ENCODE results near the gene LAYN. TPM values are rescaled to one million over a fixed set of nuclear protein-coding genes. Genes with fewer than 3 reads are reported as not detected.
A peak's percentile ranks its signal among the peaks of the same experiment; 100 is the strongest.

Gene LAYN
- polyA plus RNA-seq, 4 donors, result 2.4 to 9.9 (median 3.8) TPM; not detected in 1

DNA sequence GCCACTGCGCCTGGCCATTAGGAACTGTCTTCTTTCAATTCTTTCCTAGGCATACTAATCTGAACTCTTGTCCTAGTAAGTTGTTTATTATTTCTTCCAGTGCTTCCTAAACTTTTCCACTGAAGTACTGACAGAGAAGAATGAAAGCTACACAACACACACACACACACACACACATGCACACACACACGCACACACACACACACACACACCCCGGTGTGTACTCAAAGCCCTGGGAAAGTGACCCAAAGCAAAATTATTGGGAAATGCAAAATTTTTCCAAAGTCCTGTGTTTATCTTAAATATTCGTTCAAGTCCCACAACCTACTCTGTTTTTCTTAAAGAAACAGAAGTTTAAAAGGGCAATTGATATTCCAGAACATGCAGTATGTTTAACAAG, 42.4 kb downstream of the LAYN start:
- Histone ChIP-seq H3K27me3 (ENCODE audit: control insufficient read depth in 3 of 3, insufficient read depth in 3 of 3, low read length in 3 of 3) (no peaks in the 10 kb centered on the region), H3K36me3 (ENCODE audit: control insufficient read depth in 3 of 3, insufficient read depth in 2 of 3, low read depth in 1 of 3, low read length in 3 of 3) (no peaks in the 10 kb centered on the region), H3K27ac (ENCODE audit: low read depth in 1 of 3, low read length in 2 of 3) (no peak overlapping the region), H3K4me1 (ENCODE audit: control insufficient read depth in 3 of 3, insufficient read depth in 2 of 3, low read depth in 1 of 3, low read length in 2 of 3) (no peaks in the 10 kb centered on the region), H3K4me3 (ENCODE audit: low read depth in 1 of 3, low read length in 3 of 3) (no peak overlapping the region), H3K9me3 (ENCODE audit: control insufficient read depth in 2 of 2, insufficient read depth in 1 of 2, low read depth in 1 of 2, low read length in 1 of 2) (no peaks in the 10 kb centered on the region)
- DNase-seq, result no peak
- 58 to 68% (median 64%) methylated on average over 4 of the region's 4 CpGs for WGBS, 3 donors
- FAIRE-seq, result no peak

DNA sequence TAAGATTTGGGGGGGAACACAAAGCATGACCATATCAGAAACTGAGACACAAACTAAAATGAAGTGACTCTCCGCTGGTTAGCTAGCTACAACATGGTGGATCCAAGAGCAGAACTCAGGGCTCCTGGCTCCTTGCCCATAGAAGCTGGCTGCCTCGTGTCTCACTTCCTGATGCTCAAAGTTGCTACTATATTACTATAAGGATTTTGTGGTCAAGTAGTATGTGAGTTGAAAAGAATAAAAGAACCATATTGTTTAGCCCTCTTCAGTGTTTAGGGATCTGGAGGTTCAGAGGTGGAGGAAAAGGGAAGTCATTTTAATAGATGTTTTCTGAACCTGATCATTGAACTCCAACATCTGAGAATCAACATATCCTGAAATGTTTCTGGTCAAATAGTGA, 44.9 kb downstream of the LAYN start:
- Histone ChIP-seq H3K36me3 (ENCODE audit: control insufficient read depth in 3 of 3, insufficient read depth in 2 of 3, low read depth in 1 of 3, low read length in 3 of 3) (no peaks in the 10 kb centered on the region), H3K4me3 (ENCODE audit: low read depth in 1 of 3, low read length in 3 of 3) (no peak overlapping the region), H3K9me3 (ENCODE audit: control insufficient read depth in 2 of 2, insufficient read depth in 1 of 2, low read depth in 1 of 2, low read length in 1 of 2) (no peaks in the 10 kb centered on the region), H3K27me3 (ENCODE audit: control insufficient read depth in 3 of 3, insufficient read depth in 3 of 3, low read length in 3 of 3) (no peaks in the 10 kb centered on the region), H3K4me1 (ENCODE audit: control insufficient read depth in 3 of 3, insufficient read depth in 2 of 3, low read depth in 1 of 3, low read length in 2 of 3) (peaks cover 0 to 10% (median 0%) of the 10 kb centered on the region in 3 donors), H3K27ac (ENCODE audit: low read depth in 1 of 3, low read length in 2 of 3) (no peak overlapping the region)
- WGBS, 3 donors, result 39 to 46% (median 44%) methylated on average over 2 of the region's 2 CpGs
- DNase-seq (no peak), FAIRE-seq (no peak)

DNA sequence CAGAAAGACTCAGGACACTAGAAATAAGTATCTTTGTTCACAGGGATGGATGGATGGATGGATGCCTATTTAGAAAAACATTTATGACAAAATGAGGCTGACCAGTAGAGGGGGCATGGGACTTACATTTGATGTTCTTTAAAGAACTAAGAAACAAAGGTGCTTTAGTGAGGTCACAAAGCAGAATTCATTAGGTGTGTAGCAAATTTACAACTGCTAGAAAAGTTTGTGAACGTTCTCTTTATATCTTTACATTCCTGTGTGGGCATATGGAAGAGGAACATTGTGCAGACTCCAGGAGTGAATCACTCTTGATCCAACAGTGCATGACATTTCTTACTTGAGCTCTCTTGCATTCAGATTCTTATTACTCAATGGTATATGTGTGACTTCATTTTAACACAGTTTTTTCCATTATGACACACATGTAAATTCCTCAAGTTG, 45.9 kb downstream of the LAYN start:
- H3K4me3 ChIP-seq (ENCODE audit: low read depth in 1 of 3, low read length in 3 of 3), result no peak overlapping the region
- no peaks in the 10 kb centered on the region for H3K27me3 ChIP-seq (ENCODE audit: control insufficient read depth in 3 of 3, insufficient read depth in 3 of 3, low read length in 3 of 3)
- no peak overlapping the region for H3K27ac ChIP-seq (ENCODE audit: low read depth in 1 of 3, low read length in 2 of 3)
- H3K36me3 ChIP-seq (ENCODE audit: control insufficient read depth in 3 of 3, insufficient read depth in 2 of 3, low read depth in 1 of 3, low read length in 3 of 3), result no peaks in the 10 kb centered on the region
- 4 to 17% (median 5%) methylated on average over 1 of the region's 1 CpG for WGBS, 3 donors
- DNase-seq (peak; percentile 65 to 68), FAIRE-seq (no peak)
- H3K9me3 ChIP-seq (ENCODE audit: control insufficient read depth in 2 of 2, insufficient read depth in 1 of 2, low read depth in 1 of 2, low read length in 1 of 2), result no peaks in the 10 kb centered on the region
- peaks cover 0 to 11% (median 0%) of the 10 kb centered on the region in 3 donors for H3K4me1 ChIP-seq (ENCODE audit: control insufficient read depth in 3 of 3, insufficient read depth in 2 of 3, low read depth in 1 of 3, low read length in 2 of 3)

DNA sequence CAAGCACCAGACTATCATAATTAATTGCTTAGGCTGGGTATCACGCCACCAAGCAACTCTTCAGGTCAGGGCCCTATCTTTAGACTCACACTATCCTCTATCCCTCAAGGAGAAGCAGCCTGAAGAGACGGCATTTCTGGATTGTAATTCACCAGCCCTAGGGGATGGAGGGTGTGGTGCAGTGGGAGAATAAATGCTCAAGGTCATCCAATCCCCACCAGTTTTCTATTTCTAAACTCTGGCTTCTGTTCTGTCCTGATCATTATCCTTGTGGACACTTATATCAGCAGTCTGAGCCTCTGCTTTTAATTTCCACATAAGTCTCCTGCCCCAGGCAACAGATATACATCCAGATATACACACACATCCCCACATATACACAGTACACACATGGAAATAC, 48.6 kb downstream of the LAYN start:
- FAIRE-seq, result no peak
- Histone ChIP-seq H3K27me3 (ENCODE audit: control insufficient read depth in 3 of 3, insufficient read depth in 3 of 3, low read length in 3 of 3) (no peaks in the 10 kb centered on the region), H3K36me3 (ENCODE audit: control insufficient read depth in 3 of 3, insufficient read depth in 2 of 3, low read depth in 1 of 3, low read length in 3 of 3) (no peaks in the 10 kb centered on the region), H3K27ac (ENCODE audit: low read depth in 1 of 3, low read length in 2 of 3) (no peak overlapping the region), H3K9me3 (ENCODE audit: control insufficient read depth in 2 of 2, insufficient read depth in 1 of 2, low read depth in 1 of 2, low read length in 1 of 2) (no peaks in the 10 kb centered on the region), H3K4me3 (ENCODE audit: low read depth in 1 of 3, low read length in 3 of 3) (no peak overlapping the region), H3K4me1 (ENCODE audit: control insufficient read depth in 3 of 3, insufficient read depth in 2 of 3, low read depth in 1 of 3, low read length in 2 of 3) (peaks cover 0 to 11% (median 0%) of the 10 kb centered on the region in 3 donors)
- DNase-seq, result no peak
- WGBS, 3 donors, result 82 to 88% (median 87%) methylated on average over 2 of the region's 2 CpGs

DNA sequence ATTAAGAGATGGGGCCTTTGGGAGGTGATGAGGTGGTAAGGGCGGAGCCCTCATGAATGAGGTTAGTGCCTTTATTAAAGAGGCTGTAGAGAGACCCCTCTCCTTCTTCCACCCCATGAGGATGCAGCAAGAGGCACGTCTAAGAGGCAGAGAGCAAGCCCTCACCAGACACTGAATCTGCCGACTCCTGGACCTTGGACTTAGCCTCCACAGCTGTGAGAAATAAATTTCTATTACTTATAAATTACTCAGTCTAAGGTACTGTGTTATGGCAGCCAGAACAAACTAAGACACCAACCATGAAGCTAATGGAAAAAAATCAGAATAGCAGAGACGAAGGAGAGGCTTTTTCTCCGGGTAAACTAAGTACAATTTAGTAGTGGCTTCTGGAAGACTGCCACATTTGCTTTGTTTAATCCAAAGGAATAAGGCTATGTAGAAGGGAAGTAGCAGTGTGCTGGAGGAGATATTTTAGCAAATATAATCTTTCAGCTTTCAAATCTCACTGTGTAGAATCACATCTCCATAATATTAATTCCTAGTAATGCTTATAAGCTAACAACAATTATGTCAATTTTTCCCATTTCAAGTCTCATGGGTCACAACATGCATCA, 49.5 kb downstream of the LAYN start:
- no peak overlapping the region for H3K4me3 ChIP-seq (ENCODE audit: low read depth in 1 of 3, low read length in 3 of 3)
- H3K4me1 ChIP-seq (ENCODE audit: control insufficient read depth in 3 of 3, insufficient read depth in 2 of 3, low read depth in 1 of 3, low read length in 2 of 3), result peaks cover 0 to 11% (median 0%) of the 10 kb centered on the region in 3 donors
- DNase-seq (peak; percentile 65 to 68), FAIRE-seq (no peak)
- H3K9me3 ChIP-seq (ENCODE audit: control insufficient read depth in 2 of 2, insufficient read depth in 1 of 2, low read depth in 1 of 2, low read length in 1 of 2), result no peaks in the 10 kb centered on the region
- no peaks in the 10 kb centered on the region for H3K36me3 ChIP-seq (ENCODE audit: control insufficient read depth in 3 of 3, insufficient read depth in 2 of 3, low read depth in 1 of 3, low read length in 3 of 3)
- no peaks in the 10 kb centered on the region for H3K27me3 ChIP-seq (ENCODE audit: control insufficient read depth in 3 of 3, insufficient read depth in 3 of 3, low read length in 3 of 3)
- no peak overlapping the region for H3K27ac ChIP-seq (ENCODE audit: low read depth in 1 of 3, low read length in 2 of 3)
- 24 to 47% (median 46%) methylated on average over 5 of the region's 5 CpGs for WGBS, 3 donors

DNA sequence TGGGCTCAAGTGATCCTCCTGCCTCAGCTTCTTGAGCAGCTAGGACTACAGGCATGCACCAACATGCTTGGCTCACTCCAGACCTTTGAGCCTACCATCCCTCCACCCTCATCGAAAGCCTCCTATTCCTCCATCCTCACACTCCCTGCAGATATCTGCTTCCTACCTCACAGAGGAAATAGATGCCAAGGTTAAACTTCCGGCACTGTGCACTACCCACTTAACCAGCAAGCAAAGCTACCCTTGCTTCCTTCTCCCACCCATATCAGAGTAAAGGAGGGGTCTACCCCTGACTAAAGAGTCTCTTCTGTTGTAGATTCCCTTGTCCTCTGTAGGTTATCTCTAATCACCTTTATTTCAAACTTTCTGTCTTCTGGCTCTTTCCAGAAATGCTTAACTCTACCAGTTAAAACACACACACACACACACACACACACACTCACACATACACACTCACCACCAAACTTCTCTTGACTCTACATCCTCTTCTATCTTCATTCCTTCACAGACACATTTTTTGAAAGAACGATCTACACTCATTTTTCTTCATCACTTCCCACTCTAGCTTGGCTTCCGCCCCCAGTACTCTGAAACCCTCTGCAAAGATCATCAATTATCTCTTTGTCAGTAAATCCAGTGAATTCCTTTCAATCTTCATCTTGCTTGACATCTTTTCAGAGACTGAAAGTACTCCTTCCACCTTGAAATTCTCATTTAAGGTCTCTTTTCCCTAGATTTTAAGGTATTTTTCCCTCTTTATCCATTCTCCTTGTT, 50.9 kb downstream of the LAYN start:
- 74 to 79% (median 75%) methylated on average over 4 of the region's 4 CpGs for WGBS, 3 donors
- DNase-seq (no peak), FAIRE-seq (no peak)
- Histone ChIP-seq H3K27me3 (ENCODE audit: control insufficient read depth in 3 of 3, insufficient read depth in 3 of 3, low read length in 3 of 3) (no peaks in the 10 kb centered on the region), H3K4me3 (ENCODE audit: low read depth in 1 of 3, low read length in 3 of 3) (no peak overlapping the region), H3K9me3 (ENCODE audit: control insufficient read depth in 2 of 2, insufficient read depth in 1 of 2, low read depth in 1 of 2, low read length in 1 of 2) (no peaks in the 10 kb centered on the region), H3K36me3 (ENCODE audit: control insufficient read depth in 3 of 3, insufficient read depth in 2 of 3, low read depth in 1 of 3, low read length in 3 of 3) (no peaks in the 10 kb centered on the region), H3K4me1 (ENCODE audit: control insufficient read depth in 3 of 3, insufficient read depth in 2 of 3, low read depth in 1 of 3, low read length in 2 of 3) (peaks cover 0 to 11% (median 0%) of the 10 kb centered on the region in 3 donors), H3K27ac (ENCODE audit: low read depth in 1 of 3, low read length in 2 of 3) (no peak overlapping the region)

DNA sequence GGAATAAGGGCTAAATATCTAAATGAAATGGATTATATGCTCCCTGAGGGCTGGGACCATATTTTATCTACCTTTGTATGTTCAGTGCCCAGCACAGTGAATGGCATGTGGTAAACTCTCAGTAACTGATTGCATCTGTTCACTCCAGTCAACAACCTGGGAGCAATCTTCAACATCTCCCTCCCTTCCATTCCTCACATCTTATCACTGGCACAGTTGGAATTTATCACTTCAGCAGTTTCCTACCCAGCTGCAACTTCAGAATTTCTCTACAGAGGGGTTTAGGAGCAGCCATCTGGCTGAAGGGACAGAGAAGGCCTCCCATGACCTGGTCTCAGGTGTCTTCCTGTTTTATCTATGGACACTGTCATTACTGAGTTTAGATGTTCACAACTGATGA, 52.0 kb downstream of the LAYN start:
- no peak overlapping the region for H3K27ac ChIP-seq (ENCODE audit: low read depth in 1 of 3, low read length in 2 of 3)
- H3K9me3 ChIP-seq (ENCODE audit: control insufficient read depth in 2 of 2, insufficient read depth in 1 of 2, low read depth in 1 of 2, low read length in 1 of 2), result no peaks in the 10 kb centered on the region
- DNase-seq, result no peak
- no peaks in the 10 kb centered on the region for H3K36me3 ChIP-seq (ENCODE audit: control insufficient read depth in 3 of 3, insufficient read depth in 2 of 3, low read depth in 1 of 3, low read length in 3 of 3)
- no peaks in the 10 kb centered on the region for H3K27me3 ChIP-seq (ENCODE audit: control insufficient read depth in 3 of 3, insufficient read depth in 3 of 3, low read length in 3 of 3)
- FAIRE-seq, result no peak
- H3K4me3 ChIP-seq (ENCODE audit: low read depth in 1 of 3, low read length in 3 of 3), result no peak overlapping the region
- peaks cover 0 to 11% (median 0%) of the 10 kb centered on the region in 3 donors for H3K4me1 ChIP-seq (ENCODE audit: control insufficient read depth in 3 of 3, insufficient read depth in 2 of 3, low read depth in 1 of 3, low read length in 2 of 3)

DNA sequence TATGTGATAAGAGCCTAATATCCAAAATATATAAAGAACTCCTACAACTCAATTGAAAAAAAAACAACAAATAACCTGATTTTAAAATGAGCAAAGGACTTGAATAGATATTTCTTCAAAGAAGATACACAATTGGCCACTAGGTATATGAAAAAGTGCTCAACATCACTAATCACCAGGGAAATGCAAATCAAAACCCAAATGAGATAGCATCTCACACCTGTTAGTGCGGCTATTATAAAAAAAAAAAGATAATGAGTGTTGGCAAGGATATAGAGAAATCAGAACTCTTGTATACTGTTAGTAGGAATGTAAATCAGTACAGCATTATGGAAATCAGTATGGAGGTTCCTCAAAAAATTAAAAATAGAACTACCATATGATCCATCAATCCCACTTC, 55.8 kb downstream of the LAYN start:
- Histone ChIP-seq H3K4me3 (ENCODE audit: low read depth in 1 of 3, low read length in 3 of 3) (no peak overlapping the region), H3K36me3 (ENCODE audit: control insufficient read depth in 3 of 3, insufficient read depth in 2 of 3, low read depth in 1 of 3, low read length in 3 of 3) (no peaks in the 10 kb centered on the region), H3K27ac (ENCODE audit: low read depth in 1 of 3, low read length in 2 of 3) (no peak overlapping the region), H3K4me1 (ENCODE audit: control insufficient read depth in 3 of 3, insufficient read depth in 2 of 3, low read depth in 1 of 3, low read length in 2 of 3) (no peaks in the 10 kb centered on the region), H3K27me3 (ENCODE audit: control insufficient read depth in 3 of 3, insufficient read depth in 3 of 3, low read length in 3 of 3) (no peaks in the 10 kb centered on the region), H3K9me3 (ENCODE audit: control insufficient read depth in 2 of 2, insufficient read depth in 1 of 2, low read depth in 1 of 2, low read length in 1 of 2) (no peaks in the 10 kb centered on the region)
- no peak for DNase-seq
- FAIRE-seq, result no peak
- WGBS, 3 donors, result 33 to 71% (median 50%) methylated on average over 1 of the region's 1 CpG
